Nephron progenitor cell (in vitro differentiated cells): ENCODE results near the gene ERC1.
A peak's percentile ranks its signal among the peaks of the same experiment; 100 is the strongest.

Experiments used
- DNase-seq: peaks from one replicate; pipeline ENCODE4 v3.0.0; 2021
- H3K27ac Mint-ChIP-seq: 2 replicates; pipeline ENCODE4 v1.8.0; 2021; ENCODE audit warnings: mild to moderate bottlenecking, moderate library complexity, mixed read lengths
- H3K27me3 Mint-ChIP-seq: 2 replicates; pipeline ENCODE4 v1.8.0; 2021; ENCODE audit warnings: mild to moderate bottlenecking, low read depth, mixed read lengths; ENCODE audit not compliant: poor library complexity
- H3K36me3 Mint-ChIP-seq: 2 replicates; pipeline ENCODE4 v1.8.0; 2021; ENCODE audit warnings: low read depth, mixed read lengths
- H3K4me1 Mint-ChIP-seq: 2 replicates; pipeline ENCODE4 v1.8.0; 2021; ENCODE audit warnings: mixed read lengths
- H3K4me3 Mint-ChIP-seq: 2 replicates; pipeline ENCODE4 v1.8.0; 2021; ENCODE audit warnings: mild to moderate bottlenecking, moderate library complexity, mixed read lengths
- H3K9me3 Mint-ChIP-seq: 2 replicates; pipeline ENCODE4 v1.8.0; 2021; ENCODE audit warnings: mild to moderate bottlenecking, moderate library complexity, mixed read lengths
- TF ChIP-seq, protein P1 (sequence below): fragments of 200-600 bp; sonication (generic); IDR thresholded peaks from 2 replicates; pipeline ENCODE4 v1.5.0; 2021; ENCODE audit warnings: antibody characterized with exemption

ERC1 gene

DNA sequence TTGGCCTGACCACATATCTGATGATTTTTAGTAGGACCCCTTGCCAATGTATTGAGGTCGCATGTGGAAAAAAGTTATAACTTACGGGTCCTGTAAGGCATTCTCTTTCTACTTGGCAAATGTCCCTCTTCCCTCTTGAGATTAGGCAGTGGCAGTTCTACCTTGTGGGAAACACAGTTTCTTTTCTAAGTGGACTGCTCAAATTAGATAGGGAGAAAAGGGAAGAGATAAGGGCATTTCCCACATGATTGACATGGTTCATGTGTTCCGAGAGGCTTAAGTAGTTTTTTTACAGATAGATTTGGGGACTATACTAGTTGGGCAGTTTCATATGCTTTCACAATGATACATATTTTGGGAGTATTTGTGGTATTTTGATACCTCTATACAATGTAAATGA lies 448.7 kb downstream of the ERC1 start:
- Mint-ChIP-seq H3K4me1 (peaks cover 51% of the 10 kb centered on the region), H3K36me3 (peaks cover 22% of the 10 kb centered on the region)

DNA sequence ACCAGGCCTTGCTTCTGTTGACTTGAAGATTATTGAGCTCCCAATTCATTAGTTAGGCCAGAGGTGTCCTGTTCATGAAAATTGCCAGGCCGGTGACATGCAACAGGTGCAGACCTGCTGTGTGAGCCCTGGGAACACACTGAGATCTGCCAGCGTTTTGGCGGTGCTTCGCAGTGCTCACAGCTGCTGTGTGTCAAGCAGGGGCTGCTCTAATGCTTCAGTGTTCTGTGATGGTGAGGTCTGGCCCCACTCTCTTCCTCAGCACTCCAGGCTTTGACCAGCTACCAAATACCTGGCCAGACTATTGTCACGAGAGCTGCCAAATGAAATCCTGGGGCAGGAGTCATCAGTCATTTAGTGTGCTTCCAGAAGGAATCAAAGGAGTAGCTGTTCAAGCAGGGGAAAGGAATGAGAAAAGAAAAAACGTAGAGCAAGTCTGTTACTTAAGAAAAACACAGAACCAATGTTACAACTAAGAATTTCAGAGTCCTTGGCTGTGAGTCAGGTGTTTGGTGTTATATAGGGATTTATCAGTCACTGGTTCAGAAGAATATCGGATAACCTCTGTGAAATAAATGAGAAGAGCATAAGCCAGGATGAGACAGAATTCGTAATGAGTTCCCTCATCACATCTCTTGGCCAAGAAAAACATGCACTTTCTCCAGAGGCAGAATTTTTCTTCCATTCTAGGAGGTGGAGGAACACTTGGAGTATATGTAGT lies 452.6 kb downstream of the ERC1 start:
- Mint-ChIP-seq H3K27ac (peak overlapping the region; percentile 79), H3K4me1 (peaks cover 43% of the 10 kb centered on the region), H3K36me3 (peaks cover 46% of the 10 kb centered on the region), H3K27me3 (no peaks in the 10 kb centered on the region), H3K4me3 (peak overlapping the region; percentile 1), H3K9me3 (peaks cover 4% of the 10 kb centered on the region)
- TF ChIP-seq, protein P1, sequence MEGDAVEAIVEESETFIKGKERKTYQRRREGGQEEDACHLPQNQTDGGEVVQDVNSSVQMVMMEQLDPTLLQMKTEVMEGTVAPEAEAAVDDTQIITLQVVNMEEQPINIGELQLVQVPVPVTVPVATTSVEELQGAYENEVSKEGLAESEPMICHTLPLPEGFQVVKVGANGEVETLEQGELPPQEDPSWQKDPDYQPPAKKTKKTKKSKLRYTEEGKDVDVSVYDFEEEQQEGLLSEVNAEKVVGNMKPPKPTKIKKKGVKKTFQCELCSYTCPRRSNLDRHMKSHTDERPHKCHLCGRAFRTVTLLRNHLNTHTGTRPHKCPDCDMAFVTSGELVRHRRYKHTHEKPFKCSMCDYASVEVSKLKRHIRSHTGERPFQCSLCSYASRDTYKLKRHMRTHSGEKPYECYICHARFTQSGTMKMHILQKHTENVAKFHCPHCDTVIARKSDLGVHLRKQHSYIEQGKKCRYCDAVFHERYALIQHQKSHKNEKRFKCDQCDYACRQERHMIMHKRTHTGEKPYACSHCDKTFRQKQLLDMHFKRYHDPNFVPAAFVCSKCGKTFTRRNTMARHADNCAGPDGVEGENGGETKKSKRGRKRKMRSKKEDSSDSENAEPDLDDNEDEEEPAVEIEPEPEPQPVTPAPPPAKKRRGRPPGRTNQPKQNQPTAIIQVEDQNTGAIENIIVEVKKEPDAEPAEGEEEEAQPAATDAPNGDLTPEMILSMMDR = no peak
- no peak for DNase-seq

More for the DNA sequence above, 448.7 kb downstream of the ERC1 start:
- TF ChIP-seq, protein P1 = no peak
- H3K4me3 Mint-ChIP-seq = no peak overlapping the region
- no peak overlapping the region for H3K27ac Mint-ChIP-seq
- H3K9me3 Mint-ChIP-seq = peaks cover 4% of the 10 kb centered on the region
- no peaks in the 10 kb centered on the region for H3K27me3 Mint-ChIP-seq
- DNase-seq = no peak

DNA sequence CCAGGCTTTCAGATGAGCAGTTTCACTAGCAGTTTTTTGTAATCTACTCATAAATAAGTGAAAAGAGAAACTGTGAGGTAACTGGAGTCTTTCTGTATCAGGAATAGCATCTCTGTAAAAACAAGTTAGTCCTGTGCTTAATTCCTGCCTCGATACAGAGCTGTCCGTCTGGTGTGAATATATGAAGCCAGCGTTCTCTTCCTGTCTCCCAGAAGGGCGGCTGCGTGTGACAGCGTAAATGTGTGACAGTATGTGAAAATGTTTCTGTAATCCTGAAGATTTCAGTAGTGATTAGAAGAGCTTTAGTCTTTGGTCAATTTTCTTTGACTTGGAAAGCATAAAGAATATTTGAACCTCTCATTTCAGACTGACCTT lies 453.1 kb downstream of the ERC1 start:
- peak overlapping the region; percentile 24 for H3K4me3 Mint-ChIP-seq

DNA sequence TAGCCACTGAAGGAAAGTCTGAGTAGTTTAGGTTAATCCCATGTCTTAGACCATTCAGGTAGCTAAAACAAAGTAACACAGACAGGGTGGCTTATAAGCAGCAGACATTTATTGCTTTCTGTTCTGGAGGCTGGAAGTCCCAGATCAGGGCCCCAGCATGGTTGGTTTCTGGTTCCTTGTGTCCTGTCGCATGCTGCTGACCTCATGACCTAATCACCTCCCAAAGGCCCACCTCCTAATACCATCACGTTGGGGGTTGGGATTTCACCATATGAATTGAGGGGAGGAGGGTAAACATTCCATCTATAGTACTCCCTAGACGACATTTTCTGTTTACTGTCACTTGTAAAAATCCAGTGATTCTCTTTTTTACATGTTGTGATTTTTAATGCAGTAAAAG lies 454.8 kb downstream of the ERC1 start:
- Mint-ChIP-seq H3K36me3 (peaks cover 64% of the 10 kb centered on the region), H3K4me1 (peaks cover 43% of the 10 kb centered on the region), H3K9me3 (peaks cover 11% of the 10 kb centered on the region), H3K4me3 (no peak overlapping the region), H3K27me3 (no peaks in the 10 kb centered on the region), H3K27ac (peak overlapping the region; percentile 53)
- peak; percentile 19 for DNase-seq
- TF ChIP-seq, protein P1 = no peak

More for the DNA sequence above, 453.1 kb downstream of the ERC1 start:
- TF ChIP-seq, protein P1 = no peak
- peak overlapping the region; percentile 78 for H3K27ac Mint-ChIP-seq
- peaks cover 51% of the 10 kb centered on the region for H3K36me3 Mint-ChIP-seq
- H3K9me3 Mint-ChIP-seq = peaks cover 4% of the 10 kb centered on the region
- peaks cover 43% of the 10 kb centered on the region for H3K4me1 Mint-ChIP-seq
- no peaks in the 10 kb centered on the region for H3K27me3 Mint-ChIP-seq
- DNase-seq = no peak

DNA sequence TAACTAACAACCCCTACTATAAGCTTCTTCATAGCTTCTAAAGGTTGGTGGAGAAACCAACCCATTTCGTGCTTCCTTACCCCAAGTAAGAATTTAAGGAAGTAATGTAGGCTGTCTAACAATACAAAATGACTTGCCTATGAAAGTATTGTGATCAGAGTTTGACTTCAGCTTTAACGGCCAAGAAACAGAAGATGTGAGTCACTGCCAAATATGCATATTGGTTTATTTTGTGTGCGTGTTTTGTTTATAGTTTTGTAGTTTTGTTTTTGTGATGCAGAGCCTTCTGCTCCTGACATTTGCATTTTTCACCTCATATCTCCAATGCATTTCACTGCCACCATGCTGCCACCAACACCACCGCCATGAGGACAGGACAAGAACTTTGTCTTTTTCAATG lies 457.3 kb downstream of the ERC1 start:
- Mint-ChIP-seq H3K4me1 (peaks cover 54% of the 10 kb centered on the region), H3K27me3 (no peaks in the 10 kb centered on the region), H3K36me3 (peaks cover 78% of the 10 kb centered on the region), H3K27ac (no peak overlapping the region), H3K4me3 (no peak overlapping the region), H3K9me3 (peaks cover 35% of the 10 kb centered on the region)
- no peak for DNase-seq
- TF ChIP-seq, protein P1 = no peak

DNA sequence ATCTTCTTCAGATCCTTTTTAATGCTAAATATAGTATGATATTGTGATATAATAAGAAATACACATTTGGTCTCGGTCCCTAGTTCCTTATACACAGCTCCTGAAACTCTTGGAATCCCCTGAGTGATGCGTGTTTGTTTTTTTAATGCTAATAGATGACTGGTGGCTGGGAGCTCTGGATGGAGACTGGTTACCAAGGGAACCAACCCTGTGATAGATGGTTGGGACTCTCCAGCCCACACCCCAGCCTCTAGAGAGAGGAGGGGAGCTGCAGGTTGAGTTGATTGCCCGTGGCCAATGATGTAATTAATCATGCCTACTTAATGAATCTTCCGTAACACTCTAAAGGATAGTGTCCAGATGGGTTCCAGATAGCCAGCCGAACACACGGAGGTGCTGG lies 462.8 kb downstream of the ERC1 start:
- peak overlapping the region; percentile 10 for H3K27ac Mint-ChIP-seq
- H3K4me1 Mint-ChIP-seq = peaks cover 51% of the 10 kb centered on the region
- H3K4me3 Mint-ChIP-seq = no peak overlapping the region
- H3K36me3 Mint-ChIP-seq = peaks cover 47% of the 10 kb centered on the region
- H3K9me3 Mint-ChIP-seq = peaks cover 35% of the 10 kb centered on the region
- peak; percentile 44 for DNase-seq
- peaks cover 4% of the 10 kb centered on the region for H3K27me3 Mint-ChIP-seq
- TF ChIP-seq, protein P1 = no peak
